Fibroblast of skin of right biceps (primary cell): ENCODE measurements around the gene HGFAC.

Experiments used
- DNase-seq: peaks from one replicate; pipeline ENCODE4 v3.0.0-alpha.2; 2013

The HGFAC gene

GRCh38 chr4:3411676-3412075 is 30.1 kb upstream of the HGFAC start:
- DNase-seq: no peak

- no peak for DNase-seq
Measured at GRCh38 chr4:3412257-3413020, 29.3 kb upstream of the HGFAC start.

- DNase-seq: no peak
Measured at GRCh38 chr4:3413217-3413671, 28.5 kb upstream of the HGFAC start.

GRCh38 chr4:3413675-3414420 is 27.9 kb upstream of the HGFAC start:
- no peak for DNase-seq

- no peak for DNase-seq
Measured at GRCh38 chr4:3414421-3415279, 27.1 kb upstream of the HGFAC start.

- DNase-seq: no peak
Measured at GRCh38 chr4:3415471-3416141, 26.2 kb upstream of the HGFAC start.

- no peak for DNase-seq
Measured at GRCh38 chr4:3416270-3416669, 25.5 kb upstream of the HGFAC start.

- no peak for DNase-seq
Measured at GRCh38 chr4:3416821-3417221, 24.9 kb upstream of the HGFAC start.

GRCh38 chr4:3417448-3417847 is 24.3 kb upstream of the HGFAC start:
- DNase-seq: no peak

GRCh38 chr4:3418029-3418762 is 23.6 kb upstream of the HGFAC start:
- no peak for DNase-seq

- peak; percentile 7 for DNase-seq
Measured at GRCh38 chr4:3419836-3420605, 21.7 kb upstream of the HGFAC start.

- no peak for DNase-seq
Measured at GRCh38 chr4:3420606-3420955, 21.2 kb upstream of the HGFAC start.

GRCh38 chr4:3420956-3421355 is 20.8 kb upstream of the HGFAC start:
- no peak for DNase-seq

- no peak for DNase-seq
Measured at GRCh38 chr4:3421470-3421869, 20.3 kb upstream of the HGFAC start.

GRCh38 chr4:3422241-3422801 is 19.4 kb upstream of the HGFAC start:
- no peak for DNase-seq

GRCh38 chr4:3422808-3423297 is 18.9 kb upstream of the HGFAC start:
- DNase-seq: no peak

GRCh38 chr4:3423406-3423805 is 18.4 kb upstream of the HGFAC start:
- DNase-seq: no peak

GRCh38 chr4:3423952-3424351 is 17.8 kb upstream of the HGFAC start:
- DNase-seq: no peak

GRCh38 chr4:3424522-3425095 is 17.2 kb upstream of the HGFAC start:
- DNase-seq: no peak

GRCh38 chr4:3426465-3427133 is 15.2 kb upstream of the HGFAC start:
- DNase-seq: no peak
